Superior temporal gyrus (tissue), 1 donor: Measurements from ENCODE around the gene TUBGCP6.

Experiments used
- DNase-seq: peaks from one replicate; pipeline ENCODE4 v3.0.0-alpha.2; 2016; ENCODE audit errors: extremely low spot score

The TUBGCP6 gene

GRCh38 chr22:50197000-50197800 is 47.6 kb downstream of the TUBGCP6 start:
- no peak for DNase-seq

- DNase-seq: no peak
Measured at GRCh38 chr22:50196256-50196655, 48.6 kb downstream of the TUBGCP6 start.

- DNase-seq: no peak
Measured at GRCh38 chr22:50194037-50194805, 50.6 kb downstream of the TUBGCP6 start.

GRCh38 chr22:50193621-50194020 is 51.2 kb downstream of the TUBGCP6 start:
- DNase-seq: no peak

- no peak for DNase-seq
Measured at GRCh38 chr22:50192436-50193204, 52.2 kb downstream of the TUBGCP6 start.

- DNase-seq: no peak
Measured at GRCh38 chr22:50190941-50191741, 53.7 kb downstream of the TUBGCP6 start.

- no peak for DNase-seq
Measured at GRCh38 chr22:50190182-50190940, 54.5 kb downstream of the TUBGCP6 start.

GRCh38 chr22:50189849-50190181 is 55.0 kb downstream of the TUBGCP6 start:
- DNase-seq: no peak

GRCh38 chr22:50189184-50189848 is 55.5 kb downstream of the TUBGCP6 start:
- DNase-seq: no peak

GRCh38 chr22:50188356-50188755 is 56.5 kb downstream of the TUBGCP6 start:
- DNase-seq: no peak

- no peak for DNase-seq
Measured at GRCh38 chr22:50186761-50187523, 57.9 kb downstream of the TUBGCP6 start.

- no peak for DNase-seq
Measured at GRCh38 chr22:50186181-50186714, 58.6 kb downstream of the TUBGCP6 start.

- peak; percentile 77 for DNase-seq
Measured at GRCh38 chr22:50185375-50186087, 59.3 kb downstream of the TUBGCP6 start, which contains the start of gene TRABD. Gene TRABD (plus strand): TSS chr22:50185913. CDS start chr22:50193061, 7,148 bp downstream.

- no peak for DNase-seq
Measured at GRCh38 chr22:50184902-50185374, 59.9 kb downstream of the TUBGCP6 start.

- DNase-seq: no peak
Measured at GRCh38 chr22:50184004-50184901, 60.6 kb downstream of the TUBGCP6 start.

- DNase-seq: no peak
Measured at GRCh38 chr22:50183141-50183971, 61.5 kb downstream of the TUBGCP6 start.
